Measurements from ENCODE around the gene DUSP12. TPM values are rescaled to one million over a fixed set of nuclear protein-coding genes. Genes with fewer than 3 reads are reported as not detected.
A peak's percentile ranks its signal among the peaks of the same experiment; 100 is the strongest.

Gene DUSP12
- total RNA-seq, 1 experiment from 2014 or later: 29.4 TPM

DNA sequence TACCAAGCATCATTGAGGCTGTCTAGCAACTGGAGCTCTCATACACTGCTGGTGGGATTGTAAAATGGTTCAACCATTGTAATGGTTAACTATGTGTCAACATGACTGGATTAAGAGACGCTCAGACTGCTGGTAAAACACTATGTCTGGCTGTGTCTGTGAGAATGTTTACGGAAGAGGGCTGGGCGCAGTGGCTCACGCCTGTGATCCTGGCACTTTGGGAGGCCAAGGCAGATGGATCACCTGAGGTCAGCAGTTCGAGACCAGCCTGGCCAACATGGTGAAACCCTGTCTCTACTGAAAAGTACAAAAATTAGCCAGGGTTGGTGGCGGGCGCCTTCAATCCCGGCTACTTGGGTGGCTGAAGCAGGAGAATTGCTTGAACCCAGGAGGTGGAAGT, 47.3 kb upstream of the DUSP12 start:
- peaks cover 4% of the 10 kb centered on the region; the same call in 1 of the 2 replicates for H3K27me3 Mint-ChIP-seq (ENCODE audit: low read depth)
- no peak for TF ChIP-seq CREB1 (CRISPR knock-in tag; IDR thresholded peaks at IDR 0.05)
- TF ChIP-seq ATF1 (CRISPR knock-in tag; IDR thresholded peaks at IDR 0.05): no peak
- no peak for TF ChIP-seq SOX15 (CRISPR knock-in tag; IDR thresholded peaks at IDR 0.05)
- TF ChIP-seq, protein P1, sequence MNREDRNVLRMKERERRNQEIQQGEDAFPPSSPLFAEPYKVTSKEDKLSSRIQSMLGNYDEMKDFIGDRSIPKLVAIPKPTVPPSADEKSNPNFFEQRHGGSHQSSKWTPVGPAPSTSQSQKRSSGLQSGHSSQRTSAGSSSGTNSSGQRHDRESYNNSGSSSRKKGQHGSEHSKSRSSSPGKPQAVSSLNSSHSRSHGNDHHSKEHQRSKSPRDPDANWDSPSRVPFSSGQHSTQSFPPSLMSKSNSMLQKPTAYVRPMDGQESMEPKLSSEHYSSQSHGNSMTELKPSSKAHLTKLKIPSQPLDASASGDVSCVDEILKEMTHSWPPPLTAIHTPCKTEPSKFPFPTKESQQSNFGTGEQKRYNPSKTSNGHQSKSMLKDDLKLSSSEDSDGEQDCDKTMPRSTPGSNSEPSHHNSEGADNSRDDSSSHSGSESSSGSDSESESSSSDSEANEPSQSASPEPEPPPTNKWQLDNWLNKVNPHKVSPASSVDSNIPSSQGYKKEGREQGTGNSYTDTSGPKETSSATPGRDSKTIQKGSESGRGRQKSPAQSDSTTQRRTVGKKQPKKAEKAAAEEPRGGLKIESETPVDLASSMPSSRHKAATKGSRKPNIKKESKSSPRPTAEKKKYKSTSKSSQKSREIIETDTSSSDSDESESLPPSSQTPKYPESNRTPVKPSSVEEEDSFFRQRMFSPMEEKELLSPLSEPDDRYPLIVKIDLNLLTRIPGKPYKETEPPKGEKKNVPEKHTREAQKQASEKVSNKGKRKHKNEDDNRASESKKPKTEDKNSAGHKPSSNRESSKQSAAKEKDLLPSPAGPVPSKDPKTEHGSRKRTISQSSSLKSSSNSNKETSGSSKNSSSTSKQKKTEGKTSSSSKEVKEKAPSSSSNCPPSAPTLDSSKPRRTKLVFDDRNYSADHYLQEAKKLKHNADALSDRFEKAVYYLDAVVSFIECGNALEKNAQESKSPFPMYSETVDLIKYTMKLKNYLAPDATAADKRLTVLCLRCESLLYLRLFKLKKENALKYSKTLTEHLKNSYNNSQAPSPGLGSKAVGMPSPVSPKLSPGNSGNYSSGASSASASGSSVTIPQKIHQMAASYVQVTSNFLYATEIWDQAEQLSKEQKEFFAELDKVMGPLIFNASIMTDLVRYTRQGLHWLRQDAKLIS (CRISPR knock-in tag; IDR thresholded peaks at IDR 0.05; ENCODE audit: borderline replicate concordance): no peak
- H3K4me1 Mint-ChIP-seq: peaks cover 9% of the 10 kb centered on the region
- ATAC-seq: peak; percentile 44; the same call in 1 of the 2 replicates
- DNase-seq (ENCODE audit: low spot score): no peak
- no peak overlapping the region for H3K4me3 Mint-ChIP-seq
- H3K36me3 Mint-ChIP-seq: no peaks in the 10 kb centered on the region
- ChIA-PET CTCF (no interaction called here), POLR2A (no interaction called here)
- peaks cover 4% of the 10 kb centered on the region; the same call in 1 of the 2 replicates for H3K9me3 Mint-ChIP-seq
- peak overlapping the region; percentile 53; the same call in 1 of the 2 replicates for H3K27ac Mint-ChIP-seq

DNA sequence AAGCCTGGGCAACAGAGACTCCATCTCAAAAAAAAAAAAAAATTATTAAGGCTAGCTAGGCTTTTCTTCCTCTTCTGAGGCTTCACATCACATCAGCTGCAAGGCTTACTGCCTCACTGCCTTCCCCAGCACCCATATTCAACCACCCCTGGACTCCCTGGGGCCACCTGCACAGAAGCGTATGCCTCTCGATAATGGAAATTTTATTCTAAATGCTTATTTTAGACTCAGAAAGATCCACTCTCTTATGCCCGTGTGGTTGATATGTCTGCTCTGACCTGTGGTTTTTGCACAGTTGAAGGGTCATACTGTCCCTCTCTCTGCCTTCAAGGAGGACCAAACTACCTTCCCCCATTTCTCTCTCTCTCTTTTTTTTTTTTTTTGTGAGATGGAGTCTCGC, 44.0 kb upstream of the DUSP12 start:
- ATAC-seq: no peak
- H3K9me3 Mint-ChIP-seq: no peaks in the 10 kb centered on the region
- CTCF ChIA-PET: no interaction called here
- TF ChIP-seq, protein P2, sequence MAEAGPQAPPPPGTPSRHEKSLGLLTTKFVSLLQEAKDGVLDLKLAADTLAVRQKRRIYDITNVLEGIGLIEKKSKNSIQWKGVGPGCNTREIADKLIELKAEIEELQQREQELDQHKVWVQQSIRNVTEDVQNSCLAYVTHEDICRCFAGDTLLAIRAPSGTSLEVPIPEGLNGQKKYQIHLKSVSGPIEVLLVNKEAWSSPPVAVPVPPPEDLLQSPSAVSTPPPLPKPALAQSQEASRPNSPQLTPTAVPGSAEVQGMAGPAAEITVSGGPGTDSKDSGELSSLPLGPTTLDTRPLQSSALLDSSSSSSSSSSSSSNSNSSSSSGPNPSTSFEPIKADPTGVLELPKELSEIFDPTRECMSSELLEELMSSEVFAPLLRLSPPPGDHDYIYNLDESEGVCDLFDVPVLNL (CRISPR knock-in tag; IDR thresholded peaks at IDR 0.05; ENCODE audit: borderline replicate concordance, low read depth): no peak
- TF ChIP-seq ZNF232 (CRISPR knock-in tag; IDR thresholded peaks at IDR 0.05) (no peak), SMAD3 (CRISPR knock-in tag; IDR thresholded peaks at IDR 0.05; ENCODE audit: borderline replicate concordance) (no peak), FOXJ3 (CRISPR knock-in tag; IDR thresholded peaks at IDR 0.05; ENCODE audit: borderline replicate concordance) (no peak), RORB (CRISPR knock-in tag; IDR thresholded peaks at IDR 0.05) (no peak), RELA (CRISPR knock-in tag; IDR thresholded peaks at IDR 0.05; ENCODE audit: borderline replicate concordance) (no peak), TEAD1 (CRISPR knock-in tag; IDR thresholded peaks at IDR 0.05) (no peak), ZNF423 (CRISPR knock-in tag; IDR thresholded peaks at IDR 0.05) (no peak), ZNF219 (CRISPR knock-in tag; IDR thresholded peaks at IDR 0.05; ENCODE audit: borderline replicate concordance) (no peak), CBFB (CRISPR knock-in tag; IDR thresholded peaks at IDR 0.05; ENCODE audit: low read depth) (no peak), GABPB1 (CRISPR knock-in tag; IDR thresholded peaks at IDR 0.05) (no peak), PRRX2 (CRISPR knock-in tag; IDR thresholded peaks at IDR 0.05) (no peak), ZNF263 (CRISPR knock-in tag; IDR thresholded peaks at IDR 0.05; ENCODE audit: low read depth) (no peak), JAZF1 (CRISPR knock-in tag; IDR thresholded peaks at IDR 0.05) (no peak), IRF2 (CRISPR knock-in tag; IDR thresholded peaks at IDR 0.05; ENCODE audit: borderline replicate concordance, low read depth) (no peak)
- TF ChIP-seq, protein P3, sequence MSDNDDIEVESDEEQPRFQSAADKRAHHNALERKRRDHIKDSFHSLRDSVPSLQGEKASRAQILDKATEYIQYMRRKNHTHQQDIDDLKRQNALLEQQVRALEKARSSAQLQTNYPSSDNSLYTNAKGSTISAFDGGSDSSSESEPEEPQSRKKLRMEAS (CRISPR knock-in tag; IDR thresholded peaks at IDR 0.05): no peak
- TF ChIP-seq, protein P4, sequence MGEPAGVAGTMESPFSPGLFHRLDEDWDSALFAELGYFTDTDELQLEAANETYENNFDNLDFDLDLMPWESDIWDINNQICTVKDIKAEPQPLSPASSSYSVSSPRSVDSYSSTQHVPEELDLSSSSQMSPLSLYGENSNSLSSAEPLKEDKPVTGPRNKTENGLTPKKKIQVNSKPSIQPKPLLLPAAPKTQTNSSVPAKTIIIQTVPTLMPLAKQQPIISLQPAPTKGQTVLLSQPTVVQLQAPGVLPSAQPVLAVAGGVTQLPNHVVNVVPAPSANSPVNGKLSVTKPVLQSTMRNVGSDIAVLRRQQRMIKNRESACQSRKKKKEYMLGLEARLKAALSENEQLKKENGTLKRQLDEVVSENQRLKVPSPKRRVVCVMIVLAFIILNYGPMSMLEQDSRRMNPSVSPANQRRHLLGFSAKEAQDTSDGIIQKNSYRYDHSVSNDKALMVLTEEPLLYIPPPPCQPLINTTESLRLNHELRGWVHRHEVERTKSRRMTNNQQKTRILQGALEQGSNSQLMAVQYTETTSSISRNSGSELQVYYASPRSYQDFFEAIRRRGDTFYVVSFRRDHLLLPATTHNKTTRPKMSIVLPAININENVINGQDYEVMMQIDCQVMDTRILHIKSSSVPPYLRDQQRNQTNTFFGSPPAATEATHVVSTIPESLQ (CRISPR knock-in tag; IDR thresholded peaks at IDR 0.05): no peak
- TF ChIP-seq, protein P5, sequence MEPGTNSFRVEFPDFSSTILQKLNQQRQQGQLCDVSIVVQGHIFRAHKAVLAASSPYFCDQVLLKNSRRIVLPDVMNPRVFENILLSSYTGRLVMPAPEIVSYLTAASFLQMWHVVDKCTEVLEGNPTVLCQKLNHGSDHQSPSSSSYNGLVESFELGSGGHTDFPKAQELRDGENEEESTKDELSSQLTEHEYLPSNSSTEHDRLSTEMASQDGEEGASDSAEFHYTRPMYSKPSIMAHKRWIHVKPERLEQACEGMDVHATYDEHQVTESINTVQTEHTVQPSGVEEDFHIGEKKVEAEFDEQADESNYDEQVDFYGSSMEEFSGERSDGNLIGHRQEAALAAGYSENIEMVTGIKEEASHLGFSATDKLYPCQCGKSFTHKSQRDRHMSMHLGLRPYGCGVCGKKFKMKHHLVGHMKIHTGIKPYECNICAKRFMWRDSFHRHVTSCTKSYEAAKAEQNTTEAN (CRISPR knock-in tag; IDR thresholded peaks at IDR 0.05): no peak
- TF ChIP-seq, protein P6, sequence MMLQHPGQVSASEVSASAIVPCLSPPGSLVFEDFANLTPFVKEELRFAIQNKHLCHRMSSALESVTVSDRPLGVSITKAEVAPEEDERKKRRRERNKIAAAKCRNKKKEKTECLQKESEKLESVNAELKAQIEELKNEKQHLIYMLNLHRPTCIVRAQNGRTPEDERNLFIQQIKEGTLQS (CRISPR knock-in tag; conservative IDR thresholded peaks at IDR 0.05): no peak
- TF ChIP-seq, protein P7, sequence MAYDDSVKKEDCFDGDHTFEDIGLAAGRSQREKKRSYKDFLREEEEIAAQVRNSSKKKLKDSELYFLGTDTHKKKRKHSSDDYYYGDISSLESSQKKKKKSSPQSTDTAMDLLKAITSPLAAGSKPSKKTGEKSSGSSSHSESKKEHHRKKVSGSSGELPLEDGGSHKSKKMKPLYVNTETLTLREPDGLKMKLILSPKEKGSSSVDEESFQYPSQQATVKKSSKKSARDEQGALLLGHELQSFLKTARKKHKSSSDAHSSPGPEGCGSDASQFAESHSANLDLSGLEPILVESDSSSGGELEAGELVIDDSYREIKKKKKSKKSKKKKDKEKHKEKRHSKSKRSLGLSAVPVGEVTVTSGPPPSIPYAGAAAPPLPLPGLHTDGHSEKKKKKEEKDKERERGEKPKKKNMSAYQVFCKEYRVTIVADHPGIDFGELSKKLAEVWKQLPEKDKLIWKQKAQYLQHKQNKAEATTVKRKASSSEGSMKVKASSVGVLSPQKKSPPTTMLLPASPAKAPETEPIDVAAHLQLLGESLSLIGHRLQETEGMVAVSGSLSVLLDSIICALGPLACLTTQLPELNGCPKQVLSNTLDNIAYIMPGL (CRISPR knock-in tag; IDR thresholded peaks at IDR 0.05): no peak
- POLR2A ChIA-PET: no interaction called here
- DNase-seq (ENCODE audit: low spot score): no peak
- peaks cover 16% of the 10 kb centered on the region for H3K4me1 Mint-ChIP-seq
- H3K36me3 Mint-ChIP-seq: no peaks in the 10 kb centered on the region
- no peak overlapping the region for H3K27ac Mint-ChIP-seq
- H3K4me3 Mint-ChIP-seq: no peak overlapping the region
- H3K27me3 Mint-ChIP-seq (ENCODE audit: low read depth): no peaks in the 10 kb centered on the region; the same call in 1 of the 2 replicates
